HUDEP-2 (cell line): Measurements from ENCODE around the gene CDK3.
"Not testable (repeated sequence)": the region's sequence is repeated elsewhere in the genome, so short reads cannot be mapped to it uniquely, and the experiment has no call there.

Source experiments
- DNase-seq, 76 experiments: peaks; one replicate each; lab custom pipeline; 2025; ENCODE audit not compliant: unreplicated experiment in 76 of 76; lab: John Stamatoyannopoulos, UW

The CDK3 gene

GRCh38 chr17:76000755-76001521, at the start of gene CDK3:
TSS of gene CDK3 (plus strand) at chr17:76000855. CDS start at chr17:76001426, 571 bp downstream.
- DNase-seq: no peak

DNA sequence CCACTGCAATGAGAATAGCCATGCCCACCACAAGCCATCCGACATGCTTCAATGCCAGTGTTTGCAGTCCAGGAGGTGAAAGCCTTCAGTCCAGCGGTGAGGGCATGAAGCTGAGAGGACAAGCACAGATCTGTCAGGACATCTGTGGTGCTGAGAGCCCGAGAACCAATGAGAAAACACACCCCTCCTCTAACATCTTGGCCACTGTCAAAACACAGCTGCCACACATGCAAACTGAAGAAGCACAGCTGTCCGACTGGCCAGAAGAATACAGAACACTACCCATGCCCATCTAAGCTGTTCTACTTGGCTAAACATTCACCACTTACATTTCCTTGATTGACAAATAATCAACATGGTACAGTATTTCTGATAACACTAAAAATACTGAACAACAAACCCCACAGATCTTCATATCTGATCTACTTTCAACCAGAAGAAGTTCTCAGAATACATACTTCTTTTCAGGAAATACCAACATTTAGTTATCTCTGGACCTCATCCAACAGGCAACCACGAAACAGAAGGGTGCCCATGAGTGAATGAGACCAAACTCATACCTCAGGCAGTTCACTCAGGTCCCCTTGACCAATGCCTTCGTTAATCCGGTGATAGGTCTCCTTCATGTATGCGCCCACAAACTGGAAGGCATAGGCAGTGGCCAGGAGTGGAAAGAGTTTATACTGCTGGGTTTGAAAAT, 49.6 kb upstream of the CDK3 start:
- peak in 71 of 76 experiments; percentile 17 to 94 (median 60) for DNase-seq

- DNase-seq: peak in 2 of 76 experiments; percentile 4 to 5
Observed at GRCh38 chr17:75959051-75959838, 41.4 kb upstream of the CDK3 start.

DNA sequence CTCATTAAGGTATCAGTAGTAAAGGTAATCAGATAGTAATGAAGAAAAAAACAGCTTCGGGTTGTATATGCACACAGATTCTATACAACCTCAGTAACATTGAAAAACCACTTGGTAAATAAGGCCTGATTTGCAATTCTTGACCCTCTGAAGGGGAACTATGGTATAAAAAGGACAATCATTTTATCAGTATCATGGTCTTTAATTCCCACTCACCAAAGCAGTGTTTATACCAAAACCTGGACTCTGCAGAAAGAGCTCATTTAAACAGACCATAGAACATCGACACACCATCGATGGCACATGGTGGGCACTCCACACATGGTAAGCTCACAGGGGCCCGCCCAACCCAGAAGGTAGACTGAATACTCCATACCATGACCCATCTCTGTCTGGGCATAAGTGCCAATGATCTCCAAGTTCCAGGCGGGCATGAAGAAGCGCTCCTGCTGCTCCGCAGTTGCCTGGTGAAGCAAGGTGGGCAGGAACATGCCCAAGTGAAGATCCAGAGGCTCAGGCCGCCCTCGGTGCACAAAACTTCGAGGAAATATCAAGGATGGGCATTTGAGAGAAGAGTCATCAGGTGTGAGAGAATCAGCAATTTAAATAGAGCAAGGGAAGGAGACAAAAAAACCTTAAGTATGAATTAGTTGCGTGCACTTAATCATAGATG, 40.7 kb upstream of the CDK3 start:
- DNase-seq: no peak

- DNase-seq: no peak
Observed at GRCh38 chr17:75965468-75965867, 35.2 kb upstream of the CDK3 start.

GRCh38 chr17:75969044-75969443, 31.6 kb upstream of the CDK3 start:
- not testable (repeated sequence) for DNase-seq

GRCh38 chr17:75970011-75970523, 30.6 kb upstream of the CDK3 start:
- DNase-seq: peak in 2 of 76 experiments; percentile 17 to 22

DNA sequence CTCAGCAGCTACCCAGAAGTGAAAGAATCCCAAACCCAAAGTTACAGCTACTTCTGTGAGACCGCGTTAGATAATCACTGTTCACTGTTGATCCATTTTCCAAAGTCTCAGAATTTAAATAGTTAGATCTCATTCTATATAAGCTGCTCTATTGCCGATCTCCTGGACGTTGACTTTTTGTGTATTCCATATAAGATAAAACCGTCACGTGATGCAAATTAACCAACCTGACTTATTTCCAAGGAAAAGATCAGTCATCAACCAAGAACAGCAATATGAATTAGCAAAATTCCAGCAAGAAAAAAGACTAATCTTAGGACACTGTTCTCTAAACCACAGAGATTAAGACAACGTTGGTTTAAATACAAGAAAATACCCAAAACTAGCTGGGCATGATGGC, 30.0 kb upstream of the CDK3 start:
- no peak for DNase-seq

DNA sequence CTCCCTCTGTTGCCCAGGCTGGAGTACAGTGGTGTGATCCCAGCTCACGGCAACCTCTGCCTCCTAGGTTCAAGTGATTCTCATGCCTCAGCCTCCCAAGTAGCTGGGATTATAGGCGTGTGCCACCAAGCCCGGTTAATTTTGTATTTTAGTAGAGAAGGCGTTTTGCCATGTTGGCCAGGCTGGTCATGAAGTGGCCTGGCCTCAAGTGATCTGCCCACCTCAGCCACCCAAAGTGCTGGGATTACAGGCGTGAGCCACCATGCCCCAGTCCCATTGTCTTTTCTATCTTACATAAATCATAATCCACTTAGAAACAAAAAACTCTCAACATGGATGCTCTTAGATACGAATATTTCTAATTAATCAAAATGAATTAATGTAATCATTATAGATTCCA, 25.5 kb upstream of the CDK3 start:
- not testable (repeated sequence) for DNase-seq

DNA sequence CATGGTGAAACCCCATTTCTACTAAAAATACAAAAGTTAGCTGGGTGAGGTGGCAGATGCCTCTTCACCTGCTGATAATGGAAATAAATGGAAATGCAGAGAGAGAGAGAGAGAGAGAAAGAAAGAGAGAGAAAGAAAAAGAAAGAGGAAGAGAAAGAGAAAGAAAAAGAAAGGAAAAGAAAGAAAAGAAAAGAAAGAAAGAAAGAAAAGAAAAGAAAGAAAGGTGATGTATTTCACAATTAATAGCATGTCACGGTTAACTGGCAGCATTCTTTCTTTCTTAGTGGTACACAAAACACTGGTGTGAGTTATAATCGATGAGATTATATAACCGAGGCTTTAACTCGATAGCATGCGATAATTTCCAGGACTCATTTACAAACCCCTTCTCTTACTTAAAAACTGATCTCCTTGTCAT, 24.9 kb upstream of the CDK3 start:
- no peak for DNase-seq

DNA sequence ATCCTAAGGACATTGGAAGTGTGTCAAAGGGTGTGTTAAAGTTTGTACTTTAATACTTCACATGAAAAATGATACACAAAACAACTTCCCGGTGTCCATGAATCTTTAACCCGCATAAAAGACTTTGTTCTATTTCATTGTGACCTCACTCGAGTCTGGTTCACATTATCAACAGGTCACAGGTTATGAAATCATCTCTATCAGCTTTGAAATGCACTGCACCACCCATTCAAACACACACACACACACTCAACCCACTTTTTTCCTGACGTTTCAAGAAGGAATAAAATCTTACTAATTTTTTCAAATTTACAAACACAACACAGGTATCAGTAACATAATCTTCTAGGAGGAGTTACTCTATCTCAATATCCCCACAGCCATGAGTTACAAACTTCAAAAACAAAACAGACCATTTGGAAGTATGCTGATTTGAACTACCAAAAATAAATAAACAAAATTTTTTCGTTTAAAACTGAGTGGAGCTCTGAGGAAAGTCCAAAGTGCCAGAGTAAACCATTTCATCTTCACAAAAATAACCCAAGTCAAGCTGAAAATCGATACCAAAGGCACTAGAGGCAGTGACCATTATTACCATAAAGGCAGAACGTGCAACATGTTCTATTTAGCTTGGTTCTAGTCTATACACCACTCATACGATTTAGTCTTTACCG, 24.3 kb upstream of the CDK3 start:
- peak in 36 of 76 experiments; percentile 10 to 77 (median 46) for DNase-seq

GRCh38 chr17:75978938-75979704, 21.5 kb upstream of the CDK3 start, which contains the start of the genes ACOX1 and TEN1:
TSS of gene ACOX1 (minus strand) at chr17:75979166. CDS start at chr17:75979073, 93 bp downstream.
TSS of gene TEN1 (plus strand) at chr17:75979240. CDS start at chr17:75986193, 6,953 bp downstream.
- DNase-seq: peak in 75 of 76 experiments; percentile 30 to 98 (median 89)

GRCh38 chr17:75979705-75980187, 20.9 kb upstream of the CDK3 start:
- peak in 2 of 76 experiments; percentile 47 to 50 for DNase-seq

GRCh38 chr17:75980188-75981018, 20.3 kb upstream of the CDK3 start:
- DNase-seq: no peak

DNA sequence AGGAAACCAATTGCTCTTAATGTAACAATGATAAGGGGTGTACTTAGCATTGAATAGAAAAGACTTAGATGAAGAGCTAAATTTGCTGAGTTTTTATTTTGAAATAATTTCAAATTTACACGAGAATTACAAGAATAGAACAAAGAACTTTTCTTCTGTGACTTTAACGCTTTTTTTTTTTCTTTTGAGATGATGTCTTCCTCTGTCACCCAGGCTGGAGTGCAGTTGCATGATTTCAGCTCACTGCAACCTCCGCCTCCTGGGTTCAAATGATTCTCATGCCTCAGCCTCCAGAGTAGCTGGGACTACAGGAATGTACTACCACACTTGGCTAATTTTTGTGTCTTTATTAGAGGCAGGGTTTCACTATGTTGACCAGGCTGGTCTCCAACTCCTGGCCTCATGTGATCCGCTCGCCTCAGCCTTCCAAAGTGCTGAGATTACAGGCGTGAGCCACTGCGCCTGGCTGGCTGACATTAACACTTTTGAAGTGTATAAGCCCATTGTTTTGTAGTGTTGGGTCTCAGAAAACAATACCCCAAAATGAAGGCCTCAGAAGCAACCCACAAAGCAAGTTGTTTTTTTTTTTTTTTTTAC, 19.5 kb upstream of the CDK3 start:
- no peak for DNase-seq

- peak in 65 of 76 experiments; percentile 13 to 87 (median 59) for DNase-seq
Observed at GRCh38 chr17:75983501-75984181, 17.0 kb upstream of the CDK3 start.

DNA sequence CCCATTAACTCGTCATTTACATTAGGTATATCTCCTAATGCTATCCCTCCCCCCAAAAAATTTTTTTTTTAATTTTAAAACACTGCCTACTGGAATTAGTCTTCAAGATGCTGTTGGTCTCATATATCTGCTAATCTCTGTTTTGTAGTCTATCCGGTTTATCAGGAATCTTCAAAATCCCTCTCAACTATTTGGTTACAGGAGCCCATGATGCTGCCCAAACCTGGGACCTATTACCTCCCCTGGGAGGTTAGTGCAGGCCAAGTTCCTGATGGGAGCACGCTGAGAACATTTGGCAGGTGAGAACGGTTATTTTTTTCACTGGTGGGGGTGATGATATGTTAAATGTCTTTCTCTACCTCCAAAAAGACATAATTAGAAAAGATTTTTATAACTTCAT, 14.7 kb upstream of the CDK3 start:
- no peak for DNase-seq
